ENCODE measurements around the gene KIF18B. TPM values are rescaled to one million over a fixed set of nuclear protein-coding genes. Genes with fewer than 3 reads are reported as not detected.

The KIF18B gene
- total RNA-seq, 4 donors from 2014 or later: 0.72 TPM; not detected in 3

DNA sequence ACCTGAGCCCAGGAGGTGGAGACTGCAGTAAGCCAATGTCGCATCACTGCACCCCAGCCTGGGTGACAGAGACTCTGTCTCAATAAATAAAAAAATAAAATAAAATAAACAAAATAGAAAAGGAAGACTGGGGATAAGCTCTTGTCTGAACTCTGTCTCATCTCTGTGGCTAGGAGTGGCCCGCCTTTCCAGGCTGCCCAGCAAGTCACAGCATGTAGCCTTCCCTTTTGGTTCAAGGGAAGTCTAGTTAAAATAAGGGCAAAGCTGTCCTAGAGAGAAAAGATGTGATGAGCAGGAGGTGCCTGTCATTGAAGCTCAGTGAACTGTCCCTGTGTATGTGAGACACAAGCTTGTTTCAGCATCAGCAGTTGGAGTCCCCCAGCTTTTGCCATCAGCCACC lies 29.6 kb downstream of the KIF18B start:
- no peak for DNase-seq (ENCODE audit: low spot score)
- TF ChIP-seq, protein P1, sequence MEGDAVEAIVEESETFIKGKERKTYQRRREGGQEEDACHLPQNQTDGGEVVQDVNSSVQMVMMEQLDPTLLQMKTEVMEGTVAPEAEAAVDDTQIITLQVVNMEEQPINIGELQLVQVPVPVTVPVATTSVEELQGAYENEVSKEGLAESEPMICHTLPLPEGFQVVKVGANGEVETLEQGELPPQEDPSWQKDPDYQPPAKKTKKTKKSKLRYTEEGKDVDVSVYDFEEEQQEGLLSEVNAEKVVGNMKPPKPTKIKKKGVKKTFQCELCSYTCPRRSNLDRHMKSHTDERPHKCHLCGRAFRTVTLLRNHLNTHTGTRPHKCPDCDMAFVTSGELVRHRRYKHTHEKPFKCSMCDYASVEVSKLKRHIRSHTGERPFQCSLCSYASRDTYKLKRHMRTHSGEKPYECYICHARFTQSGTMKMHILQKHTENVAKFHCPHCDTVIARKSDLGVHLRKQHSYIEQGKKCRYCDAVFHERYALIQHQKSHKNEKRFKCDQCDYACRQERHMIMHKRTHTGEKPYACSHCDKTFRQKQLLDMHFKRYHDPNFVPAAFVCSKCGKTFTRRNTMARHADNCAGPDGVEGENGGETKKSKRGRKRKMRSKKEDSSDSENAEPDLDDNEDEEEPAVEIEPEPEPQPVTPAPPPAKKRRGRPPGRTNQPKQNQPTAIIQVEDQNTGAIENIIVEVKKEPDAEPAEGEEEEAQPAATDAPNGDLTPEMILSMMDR (IDR thresholded peaks at IDR 0.05): no peak
- no peak for ATAC-seq (ENCODE audit: low FRiP score)

GRCh38 chr17:44917456-44917855 lies 30.1 kb downstream of the KIF18B start:
- TF ChIP-seq, protein P1 (IDR thresholded peaks at IDR 0.05): no peak
- ATAC-seq (ENCODE audit: low FRiP score) (no peak), DNase-seq (ENCODE audit: low spot score) (no peak)

- TF ChIP-seq, protein P1 (IDR thresholded peaks at IDR 0.05): no peak
- DNase-seq (ENCODE audit: low spot score) (no peak), ATAC-seq (ENCODE audit: low FRiP score) (peak; percentile 73)
Observed at GRCh38 chr17:44916781-44917241, 30.8 kb downstream of the KIF18B start.

- DNase-seq (ENCODE audit: low spot score) (no peak), ATAC-seq (ENCODE audit: low FRiP score) (no peak)
- TF ChIP-seq, protein P1 (IDR thresholded peaks at IDR 0.05): no peak
Observed at GRCh38 chr17:44915862-44916780, 31.5 kb downstream of the KIF18B start.

GRCh38 chr17:44915321-44915726 lies 32.2 kb downstream of the KIF18B start, which contains the start of gene GFAP:
TSS of gene GFAP (minus strand) at chr17:44915500. CDS start at chr17:44915486, 14 bp downstream.
- TF ChIP-seq, protein P1 (IDR thresholded peaks at IDR 0.05): no peak
- no peak for ATAC-seq (ENCODE audit: low FRiP score)

GRCh38 chr17:44914698-44915271 lies 32.8 kb downstream of the KIF18B start:
- no peak for DNase-seq (ENCODE audit: low spot score)
- TF ChIP-seq, protein P1 (IDR thresholded peaks at IDR 0.05): no peak
- ATAC-seq (ENCODE audit: low FRiP score): no peak

More at GRCh38 chr17:44915321-44915726, 32.2 kb downstream of the KIF18B start, which contains the start of gene GFAP:
- no peak for DNase-seq (ENCODE audit: low spot score)

All from omental fat pad (tissue), 4 donors.